ENCODE measurements around the gene CRTAC1. TPM values are rescaled to one million over a fixed set of nuclear protein-coding genes. Genes with fewer than 3 reads are reported as not detected.

CRTAC1 gene
- total RNA-seq, 1 donor from 2014 or later = 0.30 TPM

DNA sequence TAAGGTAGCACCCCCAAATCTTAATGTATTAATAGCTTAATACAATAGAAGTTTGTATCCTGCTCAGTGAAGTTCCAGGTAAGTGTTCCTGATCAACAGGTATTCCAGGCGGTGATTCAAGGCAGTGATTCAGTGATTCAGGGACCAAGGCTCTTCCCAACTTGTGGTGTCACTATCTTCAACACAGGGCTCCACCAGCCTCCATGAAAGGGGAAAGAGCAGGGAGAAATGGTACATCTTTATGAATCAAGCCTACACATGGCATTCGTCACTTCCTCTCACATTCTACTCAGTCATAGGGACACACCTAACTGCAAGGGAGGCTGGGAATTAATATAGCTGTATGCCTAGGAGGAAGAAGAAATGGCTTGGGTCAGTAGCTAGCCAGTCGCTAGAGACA, 175.7 kb downstream of the CRTAC1 start:
- DNase-seq (ENCODE audit: low spot score) = no peak
- H3K27me3 ChIP-seq = peaks cover 62% of the 10 kb centered on the region
- Mint-ChIP-seq H3K27me3 (ENCODE audit: insufficient read depth, low read depth) (peaks cover 22% of the 10 kb centered on the region), H3K4me1 (peaks cover 4% of the 10 kb centered on the region), H3K27ac (no peak overlapping the region), H3K4me3 (no peak overlapping the region), H3K36me3 (no peaks in the 10 kb centered on the region), H3K9me3 (no peaks in the 10 kb centered on the region)
- TF ChIP-seq EZH2 (IDR thresholded peaks at IDR 0.05) (no peak), EZH2phosphoT487 (IDR thresholded peaks at IDR 0.05) (no peak)
- TF ChIP-seq, protein P1, sequence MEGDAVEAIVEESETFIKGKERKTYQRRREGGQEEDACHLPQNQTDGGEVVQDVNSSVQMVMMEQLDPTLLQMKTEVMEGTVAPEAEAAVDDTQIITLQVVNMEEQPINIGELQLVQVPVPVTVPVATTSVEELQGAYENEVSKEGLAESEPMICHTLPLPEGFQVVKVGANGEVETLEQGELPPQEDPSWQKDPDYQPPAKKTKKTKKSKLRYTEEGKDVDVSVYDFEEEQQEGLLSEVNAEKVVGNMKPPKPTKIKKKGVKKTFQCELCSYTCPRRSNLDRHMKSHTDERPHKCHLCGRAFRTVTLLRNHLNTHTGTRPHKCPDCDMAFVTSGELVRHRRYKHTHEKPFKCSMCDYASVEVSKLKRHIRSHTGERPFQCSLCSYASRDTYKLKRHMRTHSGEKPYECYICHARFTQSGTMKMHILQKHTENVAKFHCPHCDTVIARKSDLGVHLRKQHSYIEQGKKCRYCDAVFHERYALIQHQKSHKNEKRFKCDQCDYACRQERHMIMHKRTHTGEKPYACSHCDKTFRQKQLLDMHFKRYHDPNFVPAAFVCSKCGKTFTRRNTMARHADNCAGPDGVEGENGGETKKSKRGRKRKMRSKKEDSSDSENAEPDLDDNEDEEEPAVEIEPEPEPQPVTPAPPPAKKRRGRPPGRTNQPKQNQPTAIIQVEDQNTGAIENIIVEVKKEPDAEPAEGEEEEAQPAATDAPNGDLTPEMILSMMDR (IDR thresholded peaks at IDR 0.05) = no peak
- H3K9ac ChIP-seq = no peak overlapping the region
- H3K4me3 ChIP-seq = no peak overlapping the region
- no peaks in the 10 kb centered on the region for H3F3A ChIP-seq (ENCODE audit: low read depth)
- H3K4me2 ChIP-seq = no peak overlapping the region
- H4K20me1 ChIP-seq (ENCODE audit: low read depth) = peaks cover 17% of the 10 kb centered on the region
- no peaks in the 10 kb centered on the region for H3K9me3 ChIP-seq (ENCODE audit: low read depth)
- no peaks in the 10 kb centered on the region for H3K4me1 ChIP-seq
- H3K27ac ChIP-seq = no peak overlapping the region
- H3K79me2 ChIP-seq (ENCODE audit: low read depth) = no peaks in the 10 kb centered on the region
- no peak overlapping the region for H2AFZ ChIP-seq (replicated peaks)
- H3K36me3 ChIP-seq = no peaks in the 10 kb centered on the region

DNA sequence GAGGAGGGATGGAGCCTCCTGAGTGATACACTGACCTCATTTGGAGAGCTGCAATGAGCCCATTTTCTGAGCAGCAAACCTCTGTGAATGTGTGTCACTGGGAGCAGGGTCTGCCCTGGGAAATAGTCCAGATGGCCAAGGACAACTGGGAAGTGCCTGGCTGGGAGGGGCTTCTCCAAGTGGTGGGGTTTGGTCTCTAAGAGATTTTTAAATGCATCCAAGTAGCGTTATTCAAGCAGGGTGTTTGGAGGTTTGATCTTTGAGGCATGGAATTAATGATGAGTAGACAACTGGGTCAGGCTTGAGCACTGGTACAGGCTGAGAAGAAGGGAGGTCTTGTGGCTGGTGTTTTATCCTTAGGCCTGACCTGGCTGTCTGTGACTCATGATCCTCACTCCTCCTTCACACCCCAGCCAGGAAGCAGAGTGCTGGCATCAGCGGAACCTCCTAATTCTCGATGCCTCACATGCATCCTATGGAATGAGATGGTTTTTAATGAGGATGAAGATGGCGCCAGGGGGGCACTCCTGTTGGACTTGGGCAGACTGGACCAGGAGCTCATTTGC, 177.5 kb downstream of the CRTAC1 start:
- Histone ChIP-seq H3K79me2 (ENCODE audit: low read depth) (no peaks in the 10 kb centered on the region), H3K27ac (no peak overlapping the region), H4K20me1 (ENCODE audit: low read depth) (peaks cover 28% of the 10 kb centered on the region), H3K4me3 (no peak overlapping the region), H3K36me3 (no peaks in the 10 kb centered on the region), H3K4me2 (no peak overlapping the region), H3K27me3 (peaks cover 80% of the 10 kb centered on the region), H2AFZ (replicated peaks) (no peak overlapping the region), H3K9me3 (ENCODE audit: low read depth) (no peaks in the 10 kb centered on the region), H3K9ac (no peak overlapping the region), H3K4me1 (no peaks in the 10 kb centered on the region), H3F3A (ENCODE audit: low read depth) (no peaks in the 10 kb centered on the region)
- Mint-ChIP-seq H3K4me3 (no peak overlapping the region), H3K9me3 (no peaks in the 10 kb centered on the region), H3K36me3 (no peaks in the 10 kb centered on the region), H3K27me3 (ENCODE audit: insufficient read depth, low read depth) (peaks cover 30% of the 10 kb centered on the region), H3K4me1 (peaks cover 9% of the 10 kb centered on the region), H3K27ac (no peak overlapping the region)
- no peak for TF ChIP-seq EZH2 (IDR thresholded peaks at IDR 0.05)
- TF ChIP-seq EZH2phosphoT487 (IDR thresholded peaks at IDR 0.05) = no peak
- TF ChIP-seq, protein P1 (IDR thresholded peaks at IDR 0.05) = no peak
- DNase-seq (ENCODE audit: low spot score) = no peak

DNA sequence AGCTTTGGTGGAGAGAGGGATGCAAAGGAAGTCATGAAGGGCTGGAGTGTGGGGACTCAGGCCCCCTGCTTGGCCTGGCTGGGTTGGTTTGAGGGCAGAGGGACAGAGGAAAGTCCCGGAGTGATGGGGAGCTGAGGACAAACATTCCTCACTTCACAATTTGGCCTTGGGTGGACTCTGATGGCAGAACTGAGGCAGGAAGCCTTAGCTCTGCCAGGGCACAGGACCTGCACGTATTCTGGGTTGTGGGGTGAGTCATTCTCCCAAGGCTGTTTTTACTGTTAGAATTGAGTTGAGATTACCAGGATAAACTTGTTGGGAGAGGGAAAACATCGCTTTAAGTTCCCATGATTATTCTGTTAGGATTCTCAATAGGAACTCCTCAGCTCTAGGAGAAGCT, 178.1 kb downstream of the CRTAC1 start:
- no peak overlapping the region for H3K9ac ChIP-seq
- H3K27me3 ChIP-seq = peaks cover 87% of the 10 kb centered on the region
- DNase-seq (ENCODE audit: low spot score) = no peak
- peaks cover 9% of the 10 kb centered on the region for H3K4me1 Mint-ChIP-seq
- H3K27me3 Mint-ChIP-seq (ENCODE audit: insufficient read depth, low read depth) = peaks cover 32% of the 10 kb centered on the region
- H3K4me2 ChIP-seq = no peak overlapping the region
- H3K4me1 ChIP-seq = no peaks in the 10 kb centered on the region
- H3K4me3 Mint-ChIP-seq = no peak overlapping the region
- TF ChIP-seq EZH2phosphoT487 (IDR thresholded peaks at IDR 0.05) = no peak
- TF ChIP-seq, protein P1 (IDR thresholded peaks at IDR 0.05) = no peak
- no peak for TF ChIP-seq EZH2 (IDR thresholded peaks at IDR 0.05)
- no peak overlapping the region for H3K27ac ChIP-seq
- H4K20me1 ChIP-seq (ENCODE audit: low read depth) = peaks cover 28% of the 10 kb centered on the region
- no peaks in the 10 kb centered on the region for H3K36me3 Mint-ChIP-seq
- no peaks in the 10 kb centered on the region for H3K36me3 ChIP-seq
- no peaks in the 10 kb centered on the region for H3K9me3 Mint-ChIP-seq
- H2AFZ ChIP-seq (replicated peaks) = no peak overlapping the region
- no peaks in the 10 kb centered on the region for H3K9me3 ChIP-seq (ENCODE audit: low read depth)
- no peak overlapping the region for H3K27ac Mint-ChIP-seq
- no peaks in the 10 kb centered on the region for H3K79me2 ChIP-seq (ENCODE audit: low read depth)
- H3F3A ChIP-seq (ENCODE audit: low read depth) = no peaks in the 10 kb centered on the region
- no peak overlapping the region for H3K4me3 ChIP-seq
